Measurements from ENCODE around the gene CLDN20.
"Not testable (repeated sequence)": the region's sequence is repeated elsewhere in the genome, so short reads cannot be mapped to it uniquely, and the experiment has no call there.

Gene CLDN20

GRCh38 chr6:155270561-155271091 lies 6.8 kb downstream of the CLDN20 start:
- DNase-seq = no peak

- DNase-seq = no peak
Measured at GRCh38 chr6:155271145-155271544, 7.3 kb downstream of the CLDN20 start.

- no peak for DNase-seq
Measured at GRCh38 chr6:155272353-155273232, 8.8 kb downstream of the CLDN20 start.

GRCh38 chr6:155273431-155273830 lies 9.6 kb downstream of the CLDN20 start:
- DNase-seq = no peak

DNA sequence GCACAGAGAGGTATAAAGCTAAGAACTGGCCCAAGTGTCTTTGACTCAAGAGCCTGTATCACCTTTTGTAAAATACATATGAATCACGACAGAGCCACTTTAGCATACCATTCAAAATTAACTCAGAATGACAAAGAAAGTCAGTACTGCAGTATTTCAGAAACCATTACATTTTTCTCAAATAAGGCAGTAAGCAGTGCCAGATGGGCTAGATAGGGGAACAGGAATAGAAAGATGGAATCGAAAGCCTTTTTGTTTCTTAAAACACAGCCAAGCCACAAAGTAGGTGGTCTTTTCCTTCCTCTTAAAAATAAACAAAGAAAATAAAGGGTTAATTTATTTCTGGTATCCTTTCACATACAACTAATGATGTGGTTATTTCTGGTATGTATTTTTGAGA lies 10.3 kb downstream of the CLDN20 start:
- DNase-seq = no peak

DNA sequence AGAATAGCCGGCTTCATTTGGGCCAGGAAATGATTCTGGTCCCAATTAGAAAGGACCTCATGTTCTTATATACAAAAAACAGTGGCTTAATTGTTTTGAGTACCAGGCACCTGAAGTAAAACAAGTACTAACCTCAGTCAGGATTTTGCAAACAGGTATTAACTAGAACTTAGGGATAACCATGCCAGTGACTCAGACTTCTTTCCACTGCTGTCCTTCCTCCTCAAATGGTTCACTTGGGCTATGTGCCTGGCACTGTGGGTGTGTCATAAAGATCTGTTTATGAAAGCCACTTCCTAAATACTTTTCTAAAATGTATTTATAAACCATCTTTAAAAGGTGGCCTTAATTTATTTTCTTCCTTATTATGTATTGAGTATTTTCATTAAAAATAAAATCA lies 10.7 kb downstream of the CLDN20 start:
- DNase-seq = no peak

DNA sequence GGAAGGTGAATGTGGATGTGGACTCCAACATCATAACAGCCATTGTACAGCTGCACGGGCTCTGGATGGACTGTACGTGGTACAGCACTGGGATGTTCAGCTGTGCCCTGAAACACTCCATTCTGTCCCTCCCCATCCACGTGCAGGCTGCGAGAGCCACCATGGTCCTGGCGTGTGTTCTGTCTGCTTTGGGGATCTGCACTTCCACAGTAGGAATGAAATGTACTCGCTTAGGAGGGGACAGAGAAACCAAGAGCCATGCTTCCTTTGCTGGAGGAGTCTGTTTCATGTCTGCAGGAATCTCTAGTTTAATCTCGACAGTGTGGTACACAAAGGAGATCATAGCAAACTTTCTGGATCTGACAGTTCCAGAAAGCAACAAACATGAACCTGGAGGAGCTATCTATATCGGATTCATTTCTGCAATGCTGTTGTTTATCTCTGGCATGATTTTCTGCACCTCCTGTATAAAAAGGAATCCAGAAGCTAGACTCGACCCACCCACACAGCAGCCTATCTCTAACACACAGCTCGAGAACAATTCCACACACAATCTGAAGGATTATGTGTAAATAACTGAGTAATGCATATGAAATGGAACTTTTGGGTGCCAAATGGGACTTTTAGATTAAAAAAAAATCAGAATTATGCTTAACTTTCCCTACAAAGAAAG lies 12.1 kb downstream of the CLDN20 start:
- no peak for DNase-seq

GRCh38 chr6:155276638-155277037 lies 12.8 kb downstream of the CLDN20 start:
- no peak for DNase-seq

GRCh38 chr6:155278319-155279049 lies 14.7 kb downstream of the CLDN20 start:
- no peak for DNase-seq

GRCh38 chr6:155284775-155285174 lies 21.0 kb downstream of the CLDN20 start:
- DNase-seq = no peak

DNA sequence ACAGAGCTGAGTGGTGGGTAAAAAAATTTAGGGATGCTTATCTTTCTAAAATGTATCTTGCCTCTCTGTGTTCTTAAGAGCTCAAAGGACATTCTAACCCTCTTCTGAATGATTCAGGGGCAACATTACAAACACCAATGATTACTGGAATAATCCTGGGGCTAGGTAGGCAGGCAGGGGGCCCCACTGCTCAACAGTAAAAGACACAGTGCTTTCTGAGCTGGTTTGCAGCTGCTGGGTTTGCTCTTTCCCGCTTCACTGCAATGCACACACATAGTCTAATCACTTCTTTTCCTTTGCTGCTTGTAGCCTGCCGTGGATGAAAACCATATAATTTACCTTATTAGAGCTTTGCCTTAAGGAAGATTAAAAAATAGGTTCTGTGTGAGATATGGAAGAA lies 23.9 kb downstream of the CLDN20 start:
- no peak for DNase-seq

DNA sequence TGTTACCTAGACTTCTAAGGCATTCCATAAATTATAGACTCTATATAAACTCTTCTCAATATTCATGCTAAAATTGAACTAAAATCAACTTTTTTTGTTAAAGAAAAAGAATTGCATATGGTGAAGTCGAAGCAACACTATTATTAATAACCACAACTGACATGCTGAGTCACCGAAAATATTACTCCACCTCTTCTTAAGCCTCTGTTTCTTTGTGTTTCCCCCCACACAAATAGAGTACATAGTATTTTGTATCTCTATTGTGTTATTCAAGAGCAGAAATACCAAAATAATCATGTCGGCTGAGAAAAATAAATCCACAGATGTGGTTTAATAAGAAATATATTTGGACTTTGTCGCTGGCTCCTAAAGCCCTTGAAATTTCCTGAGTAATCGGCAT lies 26.7 kb downstream of the CLDN20 start:
- no peak for DNase-seq

DNA sequence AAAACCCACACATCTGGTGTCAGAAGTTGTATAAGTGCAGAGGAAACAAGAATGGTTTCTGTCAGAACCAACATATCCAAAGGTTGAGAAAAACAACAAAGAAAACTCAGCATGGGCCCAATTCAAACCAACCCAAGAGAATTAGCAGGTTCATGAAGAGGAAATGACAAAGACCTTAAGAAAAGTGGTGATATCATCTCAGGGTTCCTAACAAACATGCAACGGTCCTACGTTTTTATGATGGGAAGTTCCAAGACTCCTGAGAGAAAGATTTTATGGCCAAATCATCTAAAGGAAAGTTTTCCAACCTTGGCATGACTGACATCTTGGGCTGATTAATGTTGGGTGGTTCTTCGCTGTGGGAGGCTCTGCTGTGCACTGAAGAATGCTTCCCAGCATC lies 27.5 kb downstream of the CLDN20 start:
- DNase-seq = no peak

DNA sequence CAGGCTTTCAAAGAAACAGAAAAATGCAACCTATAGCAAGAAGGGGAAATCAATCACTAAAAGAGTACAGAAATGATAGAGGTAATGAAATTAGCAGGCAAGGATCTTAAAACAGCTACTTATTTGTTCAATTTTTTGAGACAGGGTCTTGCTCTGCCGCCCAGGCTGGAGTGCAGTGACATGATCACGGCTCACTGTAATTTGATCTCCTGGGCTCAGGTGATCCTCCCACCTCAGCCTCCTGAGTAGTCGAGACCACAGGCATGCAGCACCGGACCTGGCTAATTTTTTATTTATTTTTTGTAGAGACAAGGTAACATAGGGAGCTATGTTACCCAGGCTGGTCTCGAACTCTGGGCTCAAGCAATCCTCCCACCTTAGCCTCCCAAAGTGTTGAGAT lies 28.9 kb downstream of the CLDN20 start:
- DNase-seq = no peak

- DNase-seq = no peak
Measured at GRCh38 chr6:155297669-155298068, 33.9 kb downstream of the CLDN20 start.

DNA sequence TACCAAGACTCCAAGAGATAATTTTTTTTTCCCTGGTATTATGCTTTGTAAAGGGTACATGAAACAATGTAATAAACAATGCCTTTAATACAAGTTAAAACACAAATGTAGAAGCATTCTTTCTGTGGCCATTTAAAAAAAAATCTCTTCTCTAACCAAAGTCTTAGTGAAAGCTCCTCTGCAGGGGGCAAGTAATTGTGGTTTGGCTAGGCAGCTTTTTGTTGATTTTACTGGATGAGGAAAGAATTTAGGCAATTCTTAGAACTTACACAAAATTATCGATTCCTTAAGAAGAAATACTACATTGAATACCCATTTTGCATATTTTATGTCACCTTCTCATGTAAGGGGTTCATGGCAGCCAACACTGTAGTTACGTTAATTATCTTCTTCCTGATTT lies 38.1 kb downstream of the CLDN20 start:
- no peak for DNase-seq

DNA sequence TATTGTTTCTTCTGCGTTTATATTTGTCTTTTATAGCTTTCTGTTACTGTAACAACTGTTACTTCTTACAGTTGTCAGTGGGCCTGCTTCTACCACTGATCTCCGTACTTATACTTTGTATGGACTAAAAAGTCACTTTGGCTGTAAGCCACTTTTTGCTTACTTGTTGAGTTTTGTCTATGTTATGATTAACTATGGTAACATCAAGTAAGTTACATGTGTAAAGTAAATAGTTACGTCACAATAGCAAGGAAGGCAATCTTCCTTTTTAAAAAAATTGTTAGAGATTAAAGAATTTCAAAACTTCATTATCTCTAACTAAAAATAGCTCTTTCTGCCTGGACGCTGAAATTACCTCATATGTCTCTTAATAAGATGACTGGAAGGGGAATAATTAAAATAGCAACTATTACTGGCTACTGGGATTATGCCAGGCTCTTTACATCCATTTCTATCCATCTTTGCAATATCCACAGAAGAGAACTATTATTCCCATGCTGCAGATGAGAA lies 39.6 kb downstream of the CLDN20 start:
- DNase-seq = no peak

GRCh38 chr6:155306958-155307357 lies 43.1 kb downstream of the CLDN20 start:
- DNase-seq = no peak

DNA sequence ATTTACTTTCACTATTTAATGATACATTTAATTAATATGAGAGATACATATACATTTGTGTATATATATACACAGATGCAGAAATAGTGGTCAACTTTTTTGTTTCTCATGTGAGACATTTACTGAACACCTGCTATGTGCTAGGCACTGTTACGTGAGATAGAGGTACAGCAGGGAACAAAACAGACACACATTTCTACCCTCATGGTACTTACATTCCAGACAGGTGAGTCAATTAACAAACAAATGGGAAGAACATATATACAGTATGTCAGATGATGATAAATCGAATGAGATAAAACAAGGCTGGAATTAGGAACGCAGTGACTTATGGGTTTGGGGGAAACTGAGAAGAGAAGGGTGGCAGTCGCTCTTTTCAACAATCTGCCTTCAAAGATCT lies 45.3 kb downstream of the CLDN20 start:
- DNase-seq = no peak

GRCh38 chr6:155310596-155310995 lies 46.8 kb downstream of the CLDN20 start:
- DNase-seq = no peak

GRCh38 chr6:155311086-155311485 lies 47.3 kb downstream of the CLDN20 start:
- DNase-seq = no peak

- no peak for DNase-seq
Measured at GRCh38 chr6:155311583-155311982, 47.8 kb downstream of the CLDN20 start.

DNA sequence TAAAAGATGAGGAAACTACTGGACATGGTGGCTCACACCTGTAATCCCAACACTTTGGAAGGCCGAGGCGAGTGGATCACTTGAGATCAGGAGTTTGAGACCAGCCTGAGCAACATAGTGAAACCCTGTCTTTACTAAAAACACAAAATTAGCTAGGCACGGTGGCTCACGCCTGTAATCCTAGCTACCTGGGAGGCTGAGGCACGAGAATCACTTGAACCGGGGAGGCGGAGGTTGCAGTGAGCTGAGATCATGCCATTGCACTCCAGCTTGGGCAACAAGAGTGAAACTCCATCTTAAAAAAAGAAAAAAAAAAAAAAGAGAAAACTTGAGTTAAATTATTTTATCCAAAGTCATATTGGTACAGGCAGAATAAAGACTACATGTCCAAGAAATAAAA lies 49.1 kb downstream of the CLDN20 start:
- DNase-seq = not testable (repeated sequence)

All from activated T-cell treated with anti-CD3 and anti-CD28 coated beads, Interleukin-2, amount 50 U/mL, for 1 hour (primary cell).